C4-2B (cell line): ENCODE measurements around the gene CLTC.
"Not testable (repeated sequence)": the region's sequence is repeated elsewhere in the genome, so short reads cannot be mapped to it uniquely, and the experiment has no call there.

Source experiments
- H3K27ac ChIP-seq: fragments of 450-650 bp; 2 replicates; pipeline ENCODE4 v1.5.1; 2017
- CTCF ChIP-seq: fragments of 450-650 bp; conservative IDR thresholded peaks from 2 replicates; pipeline ENCODE4 v1.5.1; 2017; ENCODE audit warnings: mild to moderate bottlenecking
- ZFX ChIP-seq: fragments of 450-650 bp; IDR thresholded peaks from 2 replicates; pipeline ENCODE4 v1.6.1; 2017

CLTC gene

GRCh38 chr17:59619298-59620063 is at the start of gene CLTC:
CLTC (plus strand) TSS chr17:59619895; CDS start chr17:59620132, 237 bp downstream.
- TF ChIP-seq ZFX (no peak), CTCF (no peak)
- H3K27ac ChIP-seq, result peak within 1 kb of the TSS; percentile 99

GRCh38 chr17:59572301-59572924 is 47.3 kb upstream of the CLTC start:
- TF ChIP-seq CTCF (no peak), ZFX (no peak)
- no peak overlapping the region for H3K27ac ChIP-seq

GRCh38 chr17:59584168-59584567 is 35.5 kb upstream of the CLTC start:
- not testable (repeated sequence) for H3K27ac ChIP-seq

DNA sequence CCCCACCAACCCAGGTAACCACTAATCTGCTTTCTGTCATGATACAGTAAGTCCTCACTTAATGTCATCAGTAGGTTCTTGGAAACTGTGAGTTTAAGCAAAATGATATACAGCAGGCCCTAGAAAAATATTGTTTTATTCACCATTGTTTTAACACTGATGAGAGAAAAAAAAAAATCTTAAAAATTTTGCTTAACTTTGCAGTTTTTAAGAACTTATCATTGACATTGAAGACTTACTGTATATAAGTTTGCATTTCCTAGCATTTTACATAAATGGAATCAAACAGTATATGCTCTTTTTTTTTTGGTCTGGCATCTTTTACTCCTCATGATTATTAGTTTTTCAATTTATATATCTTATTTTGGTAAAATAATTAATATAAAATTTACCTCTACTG is 19.5 kb upstream of the CLTC start:
- no peak overlapping the region for H3K27ac ChIP-seq
- TF ChIP-seq CTCF (no peak), ZFX (no peak)

- TF ChIP-seq ZFX (no peak), CTCF (no peak)
Observed at GRCh38 chr17:59601130-59601529, 18.6 kb upstream of the CLTC start.

GRCh38 chr17:59607061-59607460 is 12.6 kb upstream of the CLTC start:
- TF ChIP-seq CTCF (no peak), ZFX (no peak)
- H3K27ac ChIP-seq, result no peak overlapping the region

More at GRCh38 chr17:59601130-59601529, 18.6 kb upstream of the CLTC start:
- no peak overlapping the region for H3K27ac ChIP-seq

DNA sequence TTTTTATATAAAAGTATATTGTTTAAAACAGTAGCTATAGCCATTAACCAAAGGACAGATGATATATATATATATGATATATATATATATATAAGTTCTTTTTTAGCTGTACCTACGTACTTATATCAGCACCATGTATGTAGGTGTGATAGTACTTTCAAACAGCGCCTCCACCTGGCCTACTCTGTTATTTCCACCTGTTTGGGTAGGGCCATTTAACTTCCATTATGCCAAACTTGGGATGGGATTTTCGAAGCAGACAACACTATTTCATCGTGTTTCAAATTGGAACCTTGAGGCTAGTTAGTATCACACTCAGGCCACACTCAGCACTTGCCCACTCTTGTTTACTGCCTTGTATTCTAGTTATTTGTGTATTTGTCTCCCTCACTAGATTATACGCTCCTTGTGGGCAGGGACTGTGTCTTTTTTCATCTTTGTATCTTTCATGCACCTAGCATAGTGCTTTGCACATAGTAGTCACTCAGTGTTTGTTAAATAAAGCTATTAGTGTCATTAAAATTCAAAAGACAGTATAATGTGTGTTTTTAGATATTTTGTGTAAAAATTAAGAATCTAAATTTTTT is 11.8 kb upstream of the CLTC start:
- TF ChIP-seq ZFX (no peak), CTCF (peak; percentile 39)

More for the DNA sequence above, 11.8 kb upstream of the CLTC start:
- no peak overlapping the region for H3K27ac ChIP-seq
